H1 (cell line): ENCODE measurements around the gene PLA2G4A. TPM values are rescaled to one million over a fixed set of nuclear protein-coding genes. Genes with fewer than 3 reads are reported as not detected.

Source experiments
- CTCF ChIA-PET: fragments of 300-600 bp; sonication (Branson Sonifier 250); formaldehyde crosslinking; loops from one replicate; lab custom pipeline; 2021; ENCODE audit not compliant: partially characterized antibody; lab: Charles Lee
- POLR2A ChIA-PET: fragments of 300-600 bp; sonication (Branson Sonifier 250); formaldehyde crosslinking; loops from one replicate; lab custom pipeline; 2021; ENCODE audit warnings: inconsistent platforms; ENCODE audit not compliant: partially characterized antibody; lab: Charles Lee
- DNase-seq, 2 experiments: peaks; one replicate each; pipeline versions ENCODE4 v3.0.0 to v3.0.0-alpha.2; 2010 to 2022; ENCODE audit warnings: low spot score in 2 of 2, low read depth in 1 of 2, mixed read lengths in 1 of 2
- FAIRE-seq: peaks from 2 replicates; lab custom pipeline; 2011; peaks lifted over from hg19 to GRCh38; lab: Jason Lieb, UNC
- H2AFZ ChIP-seq: 2 replicates; pipeline ENCODE4 v1.8.1; 2012; ENCODE audit warnings: low read length, inconsistent platforms
- H2AK5ac ChIP-seq: 2 replicates; pipeline ENCODE4 v1.6.1; 2013; ENCODE audit warnings: low read depth, low read length
- H2BK120ac ChIP-seq: replicated peaks from 2 replicates; pipeline ENCODE3; 2013; ENCODE audit warnings: low read depth, low read length, inconsistent platforms
- H2BK12ac ChIP-seq: 2 replicates; pipeline ENCODE4 v1.6.1; 2013; ENCODE audit warnings: low read depth, low read length
- H2BK15ac ChIP-seq: 2 replicates; pipeline ENCODE4 v1.6.1; 2013; ENCODE audit warnings: low read length
- H2BK20ac ChIP-seq: 2 replicates; pipeline ENCODE4 v1.6.1; 2013; ENCODE audit warnings: low read length
- H2BK5ac ChIP-seq: 2 replicates; pipeline ENCODE4 v1.6.1; 2013; ENCODE audit warnings: low read depth, low read length
- H3K14ac ChIP-seq: 2 replicates; pipeline ENCODE4 v1.6.1; 2013; ENCODE audit warnings: inconsistent platforms; ENCODE audit not compliant: insufficient read length
- H3K18ac ChIP-seq: 2 replicates; pipeline ENCODE4 v1.6.1; 2013; ENCODE audit warnings: low read length; ENCODE audit errors: extremely low read depth
- H3K23ac ChIP-seq: 2 replicates; pipeline ENCODE4 v1.6.1; 2013; ENCODE audit warnings: inconsistent platforms; ENCODE audit not compliant: insufficient read length
- H3K23me2 ChIP-seq: 2 replicates; pipeline ENCODE4 v1.6.1; 2013; ENCODE audit warnings: low read depth, low read length
- H3K27ac ChIP-seq: 2 replicates; pipeline ENCODE4 v1.6.1; 2011; ENCODE audit warnings: low read depth, low read length, inconsistent platforms
- H3K27me3 ChIP-seq, 4 experiments: replicated peaks in 1 of 4; 1 replicate in 1 of 4; 2 replicates in 3 of 4; pipeline versions ENCODE4 v1.6.1 to v1.8.1; 2011 to 2013; ENCODE audit warnings: low read length in 3 of 4, mild to moderate bottlenecking in 3 of 4, inconsistent platforms in 2 of 4, mixed read lengths in 2 of 4, moderate library complexity in 1 of 4; ENCODE audit not compliant: control insufficient read depth in 3 of 4, insufficient read depth in 3 of 4; ENCODE audit errors: extremely low read depth in 1 of 4
- H3K36me3 ChIP-seq, 4 experiments: 2 replicates each; pipeline versions ENCODE4 v1.6.1 to v1.8.1; 2011 to 2013; ENCODE audit warnings: mild to moderate bottlenecking in 4 of 4, low read length in 3 of 4, moderate library complexity in 2 of 4, control low read depth in 1 of 4, inconsistent platforms in 1 of 4; ENCODE audit not compliant: insufficient read depth in 4 of 4, control insufficient read depth in 2 of 4
- H3K4ac ChIP-seq: replicated peaks from 2 replicates; pipeline ENCODE3; 2013; ENCODE audit warnings: low read length, low read depth, mixed read lengths, inconsistent platforms; ENCODE audit not compliant: insufficient read length
- H3K4me1 ChIP-seq, 4 experiments: replicated peaks in 1 of 4; 1 replicate in 1 of 4; 2 replicates in 3 of 4; pipeline versions ENCODE4 v1.6.1 to v1.8.1; 2011 to 2013; ENCODE audit warnings: low read length in 3 of 4, inconsistent platforms in 2 of 4, mixed read lengths in 1 of 4; ENCODE audit not compliant: insufficient read depth in 4 of 4, control insufficient read depth in 3 of 4
- H3K4me2 ChIP-seq, 2 experiments: 2 replicates each; pipeline versions ENCODE4 v1.6.1 to v1.8.1; 2011 to 2013; ENCODE audit warnings: low read depth in 2 of 2, low read length in 2 of 2, control low read depth in 1 of 2, inconsistent platforms in 1 of 2, mild to moderate bottlenecking in 1 of 2; ENCODE audit not compliant: insufficient read depth in 1 of 2
- H3K4me3 ChIP-seq, 4 experiments: fragments of 200-600, 300-600 bp in 1 of 4; sonication (generic), shearing (Covaris generic), sonication (Bioruptor Twin) in 1 of 4; 2 replicates each; pipeline versions ENCODE4 v1.5.1 to v1.8.1; 2011 to 2016; ENCODE audit warnings: low read length in 4 of 4, low read depth in 3 of 4, control low read depth in 2 of 4, inconsistent platforms in 2 of 4, mild to moderate bottlenecking in 2 of 4, mixed read lengths in 1 of 4, moderate library complexity in 1 of 4; ENCODE audit not compliant: insufficient read depth in 2 of 4; ENCODE audit errors: extremely low read depth in 1 of 4
- H3K56ac ChIP-seq: replicated peaks from 2 replicates; pipeline ENCODE3; 2013; ENCODE audit warnings: low read depth, mild to moderate bottlenecking, mixed read lengths, low read length, inconsistent platforms; ENCODE audit not compliant: insufficient read length
- H3K79me1 ChIP-seq: 2 replicates; pipeline ENCODE4 v1.6.1; 2013; ENCODE audit warnings: low read depth, low read length, control low read depth
- H3K79me2 ChIP-seq, 2 experiments: 2 replicates each; pipeline versions ENCODE4 v1.6.1 to v1.8.1; 2012 to 2013; ENCODE audit warnings: low read length in 2 of 2, mild to moderate bottlenecking in 2 of 2, inconsistent platforms in 1 of 2; ENCODE audit not compliant: insufficient read depth in 2 of 2, control insufficient read depth in 1 of 2
- H3K9ac ChIP-seq, 4 experiments: replicated peaks in 1 of 4; 1 replicate in 1 of 4; 2 replicates in 3 of 4; pipeline versions ENCODE4 v1.6.1 to v1.8.1; 2011 to 2013; ENCODE audit warnings: low read depth in 3 of 4, low read length in 3 of 4, control low read depth in 2 of 4, mild to moderate bottlenecking in 2 of 4, moderate library complexity in 2 of 4, inconsistent platforms in 1 of 4; ENCODE audit errors: extremely low read depth in 1 of 4
- H3K9me3 ChIP-seq, 2 experiments: 2 replicates each; pipeline versions ENCODE4 v1.6.1 to v1.8.1; 2012 to 2013; ENCODE audit warnings: mild to moderate bottlenecking in 2 of 2, moderate library complexity in 2 of 2, control low read depth in 1 of 2, inconsistent platforms in 1 of 2, low read depth in 1 of 2, low read length in 1 of 2, mixed read lengths in 1 of 2; ENCODE audit not compliant: insufficient read depth in 2 of 2
- H4K20me1 ChIP-seq, 2 experiments: replicated peaks in 1 of 2; 2 replicates each; pipeline versions ENCODE3 to v1.8.1; 2011 to 2013; ENCODE audit warnings: inconsistent platforms in 2 of 2, low read length in 2 of 2, mild to moderate bottlenecking in 1 of 2; ENCODE audit not compliant: insufficient read depth in 2 of 2, control insufficient read depth in 1 of 2
- H4K5ac ChIP-seq: 2 replicates; pipeline ENCODE4 v1.6.1; 2013; ENCODE audit warnings: low read length, low read depth, mixed read lengths, inconsistent platforms; ENCODE audit not compliant: insufficient read length
- H4K8ac ChIP-seq: 2 replicates; pipeline ENCODE4 v1.8.0; 2013; ENCODE audit warnings: mild to moderate bottlenecking, moderate library complexity, low read length, inconsistent platforms; ENCODE audit not compliant: insufficient read depth; ENCODE audit errors: extremely low read depth
- H4K91ac ChIP-seq: replicated peaks from 2 replicates; pipeline ENCODE3; 2013; ENCODE audit warnings: low read length, mixed read lengths, inconsistent platforms; ENCODE audit not compliant: insufficient read length
- ATF3 ChIP-seq: IDR thresholded peaks from 2 replicates; pipeline ENCODE4 v1.6.1; 2011; ENCODE audit warnings: low read depth, mild to moderate bottlenecking, low read length; ENCODE audit not compliant: insufficient read depth
- CBX5 ChIP-seq: fragments of 300-800, 300-1000 bp; sonication (generic); IDR thresholded peaks from 2 replicates; pipeline ENCODE4 v1.7.1; 2016; ENCODE audit warnings: antibody characterized with exemption, low read length, low read depth
- CEBPB ChIP-seq: IDR thresholded peaks from 2 replicates; pipeline ENCODE4 v1.6.1; 2012; ENCODE audit warnings: low read depth, low read length
- CHD1 ChIP-seq: IDR thresholded peaks from 2 replicates; pipeline ENCODE4 v1.6.1; 2012; ENCODE audit warnings: low read depth, low read length, improper control_type of control experiment
- CTBP2 ChIP-seq: IDR thresholded peaks from 2 replicates; pipeline ENCODE4 v1.7.0; 2011; ENCODE audit warnings: borderline replicate concordance, mild to moderate bottlenecking, moderate library complexity, mixed read lengths, low read length; ENCODE audit not compliant: insufficient read depth, insufficient read length
- HDAC6 ChIP-seq: IDR thresholded peaks from one replicate; pipeline ENCODE4 v1.7.1; 2012; ENCODE audit warnings: low read depth, mild to moderate bottlenecking, inconsistent platforms, low read length, moderate library complexity
- JUND ChIP-seq: IDR thresholded peaks from 2 replicates; pipeline ENCODE4 v1.6.1; 2011; ENCODE audit warnings: mild to moderate bottlenecking, improper control_type of control experiment, low read length
- MAFK ChIP-seq: IDR thresholded peaks from 2 replicates; pipeline ENCODE4 v1.6.1; 2012; ENCODE audit warnings: low read depth, mild to moderate bottlenecking, improper control_type of control experiment, low read length
- MAX ChIP-seq: IDR thresholded peaks from 2 replicates; pipeline ENCODE4 v1.6.1; 2012; ENCODE audit warnings: inconsistent platforms
- RXRA ChIP-seq: IDR thresholded peaks from 2 replicates; pipeline ENCODE4 v1.6.1; 2011; ENCODE audit warnings: low read depth, mild to moderate bottlenecking, low read length, moderate library complexity; ENCODE audit not compliant: insufficient read depth
- SUZ12 ChIP-seq: fragments of 200-600 bp; sonication (generic); IDR thresholded peaks from 2 replicates; pipeline ENCODE4 v1.6.1; 2012; ENCODE audit warnings: mild to moderate bottlenecking, inconsistent platforms, low read length, moderate library complexity, mixed read lengths
- TEAD4 ChIP-seq: IDR thresholded peaks from 2 replicates; pipeline ENCODE4 v1.6.1; 2012; ENCODE audit warnings: low read depth, low read length, inconsistent platforms, mixed read lengths
- USF2 ChIP-seq: IDR thresholded peaks from 2 replicates; pipeline ENCODE4 v1.6.1; 2011; ENCODE audit warnings: low read length, improper control_type of control experiment
- YY1 ChIP-seq: IDR thresholded peaks from 2 replicates; pipeline ENCODE4 v1.6.1; 2011; ENCODE audit warnings: low read depth, mild to moderate bottlenecking, low read length
- WGBS, 2 experiments: shearing (Covaris generic) in 1 of 2; methylation state at CpG; one replicate each; pipeline versions ENCODE4 v1.1.6 to v1.1.7; 2013 to 2015; ENCODE audit warnings: low lambda C conversion rate in 2 of 2, mixed read lengths in 2 of 2, inconsistent platforms in 1 of 2, low coverage in 1 of 2, missing lambda C conversion rate in 1 of 2; ENCODE audit not compliant: insufficient replicate concordance in 2 of 2, insufficient coverage in 1 of 2, insufficient read length in 1 of 2; ENCODE audit errors: extremely low coverage in 1 of 2, missing lambda C conversion rate in 1 of 2; 5-methylcytosine and 5-hydroxymethylcytosine counted together
- polyA plus RNA-seq, 7 experiments: library from polyadenylated mRNA; depleted of rRNA in 3 of 7; stranded (reverse) in 5 of 7; unstranded in 2 of 7; fragments of >200 nt in 5 of 7; fragments of 200-250 nt in 2 of 7; gene quantifications; 1 replicate in 5 of 7; 2 replicates in 1 of 7; 4 replicates in 1 of 7; pipeline versions ENCODE4 v1.2.1 to v1.2.3, GENCODE V29; 2011 to 2013; ENCODE audit warnings: missing spikeins in 2 of 7, mixed read lengths in 2 of 7
- total RNA-seq: library from RNA; stranded (reverse); fragmentation: NEBNext Ultra II Directional; extraction: Animal tissue kit (Norgen Biotek cat#: 25700); gene quantifications from 2 replicates; pipeline ENCODE4 v1.2.1, GENCODE V29; 2021

The PLA2G4A gene
- total and polyA plus RNA-seq, 2 of the 8 experiments (the other 6 are each of a cell fraction or from before 2014, with no cell fraction given), result 0.63 to 1.4 TPM

GRCh38 chr1:186837806-186838205, 9.1 kb downstream of the PLA2G4A start:
- Histone ChIP-seq H2BK120ac (no peak overlapping the region), H2BK12ac (no peak overlapping the region), H3K23ac (no peak overlapping the region), H2BK15ac (no peak overlapping the region), H3K14ac (no peak overlapping the region), H3K4me3 (no peak overlapping the region), H2BK20ac (no peak overlapping the region), H3K56ac (no peak overlapping the region), H3K79me2 (no peaks in the 10 kb centered on the region), H3K79me1 (no peaks in the 10 kb centered on the region), H3K4ac (no peak overlapping the region), H4K8ac (no peak overlapping the region), H3K4me2 (no peak overlapping the region), H3K9ac (no peak overlapping the region), H3K18ac (no peak overlapping the region), H4K5ac (no peak overlapping the region), H2AFZ (no peak overlapping the region), H4K91ac (no peak overlapping the region), H3K27me3 (no peaks in the 10 kb centered on the region), H4K20me1 (no peaks in the 10 kb centered on the region), H2BK5ac (no peak overlapping the region), H3K4me1 (no peaks in the 10 kb centered on the region), H3K36me3 (no peaks in the 10 kb centered on the region), H3K9me3 (no peaks in the 10 kb centered on the region), H3K27ac (no peak overlapping the region), H2AK5ac (no peak overlapping the region), H3K23me2 (no peaks in the 10 kb centered on the region)
- CTCF ChIA-PET, result no interaction called here
- DNase-seq (no peak), FAIRE-seq (no peak)
- WGBS, 2 experiments, result 80% methylated on average over 4 of the region's 4 CpGs; no CpG with 5 or more reads in 1 of the 2 experiments
- POLR2A ChIA-PET, result no interaction called here
- TF ChIP-seq TEAD4, result no peak
- TF ChIP-seq MAFK, result no peak
- no peak for TF ChIP-seq MAX
- no peak for TF ChIP-seq USF2
- TF ChIP-seq CEBPB, result no peak
- no peak for TF ChIP-seq JUND
- no peak for TF ChIP-seq RXRA
- TF ChIP-seq CTBP2, result no peak
- TF ChIP-seq SUZ12, result no peak
- TF ChIP-seq ATF3, result no peak
- TF ChIP-seq CHD1, result no peak
- no peak for TF ChIP-seq CBX5
- no peak for TF ChIP-seq HDAC6
- no peak for TF ChIP-seq YY1
